ENCODE measurements around the gene SUN2.

- TF ChIP-seq CTCF (IDR thresholded peaks at IDR 0.05): no peak
- TF ChIP-seq POLR2A (IDR thresholded peaks at IDR 0.05): no peak
Observed at GRCh38 chr22:38762551-38762983, 6.8 kb upstream of the SUN2 start.
